ENCODE data around the gene NR2E1.

DNA sequence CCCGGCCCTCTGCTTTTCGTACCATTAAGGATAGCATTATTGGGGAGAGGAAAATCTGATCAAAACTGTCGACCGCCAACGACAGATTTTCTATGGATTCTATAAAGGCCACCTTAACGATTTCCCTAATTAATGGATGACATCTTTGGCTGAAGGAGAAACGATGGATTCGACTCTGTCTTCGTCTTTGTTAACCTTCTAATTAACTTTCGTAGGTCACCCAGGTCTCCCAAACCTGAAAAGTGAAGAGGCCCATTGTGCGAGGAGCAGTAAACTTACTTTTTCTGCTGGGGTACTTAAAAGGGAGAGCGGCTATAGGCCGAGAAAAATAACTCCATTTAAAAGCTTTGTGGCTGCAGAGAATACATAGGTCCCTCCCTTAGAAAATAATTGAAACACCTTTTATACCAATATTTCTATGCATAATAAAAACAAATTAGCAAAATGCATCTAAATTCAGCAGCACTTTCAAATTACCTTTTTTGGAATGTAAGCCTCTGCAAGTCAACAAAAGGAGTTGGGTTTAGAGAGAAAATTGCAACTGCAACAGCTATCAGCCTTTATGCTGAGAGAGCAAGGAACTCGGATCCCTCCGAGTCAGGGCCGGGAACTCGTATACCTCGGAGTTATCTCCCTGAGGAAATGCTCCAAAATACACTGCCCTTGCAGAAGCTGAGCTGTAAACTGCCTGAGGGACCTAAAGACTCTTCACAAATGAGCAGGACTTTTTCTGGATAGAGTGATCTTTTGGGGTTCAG is 31.4 kb upstream of the NR2E1 start:
- no peak for TF ChIP-seq POLR2A (IDR thresholded peaks at IDR 0.05)
- TF ChIP-seq, protein P1, sequence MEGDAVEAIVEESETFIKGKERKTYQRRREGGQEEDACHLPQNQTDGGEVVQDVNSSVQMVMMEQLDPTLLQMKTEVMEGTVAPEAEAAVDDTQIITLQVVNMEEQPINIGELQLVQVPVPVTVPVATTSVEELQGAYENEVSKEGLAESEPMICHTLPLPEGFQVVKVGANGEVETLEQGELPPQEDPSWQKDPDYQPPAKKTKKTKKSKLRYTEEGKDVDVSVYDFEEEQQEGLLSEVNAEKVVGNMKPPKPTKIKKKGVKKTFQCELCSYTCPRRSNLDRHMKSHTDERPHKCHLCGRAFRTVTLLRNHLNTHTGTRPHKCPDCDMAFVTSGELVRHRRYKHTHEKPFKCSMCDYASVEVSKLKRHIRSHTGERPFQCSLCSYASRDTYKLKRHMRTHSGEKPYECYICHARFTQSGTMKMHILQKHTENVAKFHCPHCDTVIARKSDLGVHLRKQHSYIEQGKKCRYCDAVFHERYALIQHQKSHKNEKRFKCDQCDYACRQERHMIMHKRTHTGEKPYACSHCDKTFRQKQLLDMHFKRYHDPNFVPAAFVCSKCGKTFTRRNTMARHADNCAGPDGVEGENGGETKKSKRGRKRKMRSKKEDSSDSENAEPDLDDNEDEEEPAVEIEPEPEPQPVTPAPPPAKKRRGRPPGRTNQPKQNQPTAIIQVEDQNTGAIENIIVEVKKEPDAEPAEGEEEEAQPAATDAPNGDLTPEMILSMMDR (IDR thresholded peaks at IDR 0.05), result no peak
